ENCODE measurements around the gene PYY.
A peak's percentile ranks its signal among the peaks of the same experiment; 100 is the strongest.

The PYY gene

DNA sequence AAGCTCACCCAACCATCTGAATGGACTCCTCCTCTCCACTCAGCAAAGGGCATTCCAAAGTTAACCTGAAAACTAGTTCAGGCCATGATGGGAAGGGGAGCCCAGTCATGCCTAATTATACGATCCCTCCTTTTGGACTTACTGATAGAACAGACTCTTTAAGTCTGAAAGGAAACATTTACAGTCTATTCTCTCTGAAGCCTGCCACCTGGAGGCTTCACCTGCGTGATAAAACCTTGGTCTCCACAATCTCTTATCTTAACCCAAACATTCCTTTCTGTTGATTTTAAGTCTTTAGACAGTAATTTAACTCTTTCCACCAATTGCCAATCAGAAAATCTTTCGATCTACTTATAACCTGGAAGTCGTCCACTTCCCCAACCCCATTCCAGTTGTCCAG, 37.4 kb downstream of the PYY start:
- no peak for DNase-seq

DNA sequence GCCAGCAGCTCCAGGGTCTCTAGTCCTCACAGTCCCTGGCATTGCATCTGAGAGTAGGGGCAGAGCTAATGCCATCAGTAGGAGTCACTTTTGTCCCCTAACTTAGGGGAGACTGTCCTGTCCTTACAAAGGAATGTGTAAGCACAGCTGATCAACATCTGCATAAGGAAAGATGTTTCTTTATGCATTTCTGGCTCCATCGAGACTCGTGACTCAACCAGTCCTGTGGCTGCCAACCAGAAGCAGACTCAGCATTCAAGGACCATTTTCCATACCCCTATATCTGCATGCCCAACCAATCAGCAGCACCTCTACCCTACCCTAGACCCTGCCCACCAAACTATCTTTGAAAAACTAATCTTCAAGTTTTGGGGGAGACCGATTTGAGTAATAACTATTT, 38.2 kb downstream of the PYY start:
- no peak for DNase-seq

DNA sequence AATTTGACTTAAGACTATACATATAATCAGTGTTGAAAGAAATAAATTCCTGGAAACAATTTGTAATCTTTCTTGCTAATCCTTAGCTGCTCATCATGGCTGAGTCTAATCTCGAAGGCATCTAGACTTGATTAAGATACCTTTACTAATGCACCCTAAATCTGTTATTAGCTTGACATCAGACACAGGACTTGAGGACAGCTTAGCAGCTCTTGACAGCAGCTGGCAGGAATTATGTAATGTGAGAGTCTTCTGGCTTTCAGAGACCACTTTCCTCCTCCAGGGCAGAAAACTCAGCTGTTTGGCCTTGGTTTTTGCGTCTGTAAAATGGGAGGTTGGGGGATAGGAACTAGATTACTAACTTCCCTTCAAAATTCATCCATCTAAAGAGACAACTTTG, 39.3 kb downstream of the PYY start:
- DNase-seq: no peak

DNA sequence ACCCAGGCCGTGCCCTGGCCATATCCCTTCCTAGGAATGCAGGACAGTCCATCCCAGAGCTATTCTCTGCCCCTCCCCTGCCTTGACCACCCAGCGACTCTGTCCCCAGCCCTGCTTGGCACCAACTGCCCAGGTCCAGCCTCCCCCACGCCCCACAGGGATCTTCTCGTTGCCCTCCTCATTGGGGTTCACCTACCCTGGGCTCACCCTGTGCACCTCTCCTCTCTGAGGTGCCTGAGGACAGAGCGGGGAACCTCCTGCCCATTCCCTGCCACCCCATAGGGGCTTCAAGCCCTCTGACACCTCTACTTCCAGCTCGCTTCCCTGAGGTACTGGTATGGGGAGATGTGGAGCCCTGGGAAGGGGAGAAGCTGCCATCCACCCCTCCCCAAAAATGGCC, 40.2 kb downstream of the PYY start:
- no peak for DNase-seq

DNA sequence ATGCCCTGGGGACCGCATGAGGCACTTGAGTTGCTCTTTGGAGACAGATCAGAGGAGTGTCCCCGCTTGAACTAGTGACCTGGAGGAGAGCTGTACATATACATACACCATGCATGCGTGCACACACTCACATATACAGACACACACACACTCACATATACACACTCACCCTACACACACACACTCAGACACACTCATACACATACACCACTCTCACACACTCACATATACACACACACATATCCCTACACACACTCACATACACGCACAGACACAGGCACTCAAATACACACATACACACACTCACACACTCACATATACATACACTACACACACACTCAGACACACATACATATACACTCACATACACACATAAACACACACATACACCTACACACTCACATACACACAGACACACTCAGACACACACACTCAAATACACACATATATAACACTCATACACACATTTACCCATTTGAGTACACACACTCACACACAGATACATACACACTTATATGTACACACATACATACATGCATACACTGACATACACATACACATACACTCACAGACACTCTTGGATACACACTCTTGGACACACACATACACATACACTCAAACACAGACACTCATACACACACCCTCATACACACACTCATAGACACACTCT, 41.0 kb downstream of the PYY start:
- no peak for DNase-seq

DNA sequence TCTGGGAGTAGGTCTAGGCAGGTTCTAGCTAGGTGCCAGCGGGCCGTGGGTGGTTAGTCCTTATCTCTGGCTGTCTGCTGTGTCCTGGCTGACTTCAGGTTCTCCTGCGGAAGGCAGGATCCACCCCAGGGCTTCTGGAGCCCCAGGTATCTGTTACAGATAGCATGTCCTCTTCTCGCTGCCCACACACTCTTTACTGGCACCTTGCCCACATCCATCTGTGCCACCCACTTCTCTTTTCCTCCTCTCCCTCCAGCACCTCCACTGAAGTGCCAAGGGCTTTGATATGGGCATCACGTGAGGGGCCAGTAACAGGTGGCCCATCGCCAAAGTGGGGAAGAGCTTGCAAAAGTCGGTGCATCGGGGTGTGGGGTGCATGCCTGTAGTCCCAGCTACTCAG, 41.8 kb downstream of the PYY start:
- no peak for DNase-seq

DNA sequence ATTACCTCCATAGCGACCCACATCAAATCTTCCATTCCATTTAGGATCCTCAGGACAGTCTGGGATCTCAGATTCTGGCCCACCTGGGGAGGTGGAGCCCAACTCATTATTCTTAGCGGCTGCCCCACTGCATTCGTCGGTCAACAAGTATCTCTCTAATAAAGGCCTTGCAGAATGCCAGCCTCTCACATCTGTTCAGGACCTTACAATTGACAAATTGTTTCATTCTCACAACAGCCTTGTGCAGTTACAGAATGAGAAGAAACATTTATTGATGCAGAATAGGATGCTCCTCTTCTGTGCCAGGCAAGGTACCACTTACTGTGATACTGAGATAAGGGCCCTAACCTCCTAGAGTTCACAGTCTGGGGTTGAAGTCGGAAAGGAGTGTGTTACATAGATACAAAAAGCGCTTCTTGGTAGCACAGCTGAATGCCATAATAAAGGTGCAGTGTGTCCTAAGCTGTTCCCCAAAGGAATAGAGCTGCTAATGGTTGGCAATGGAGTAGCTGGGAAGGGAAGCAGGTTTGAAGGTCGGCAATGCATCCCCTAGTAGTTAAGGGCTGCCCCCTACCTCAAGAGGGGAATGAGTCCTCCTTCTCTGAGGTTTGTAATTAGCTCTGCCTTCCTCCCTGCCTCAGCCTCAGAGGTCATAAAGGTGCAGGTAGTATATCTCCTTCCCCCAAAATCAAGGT, 44.1 kb downstream of the PYY start:
- peak in 10 of 51 donors; percentile 5 to 54 (median 16) for DNase-seq

DNA sequence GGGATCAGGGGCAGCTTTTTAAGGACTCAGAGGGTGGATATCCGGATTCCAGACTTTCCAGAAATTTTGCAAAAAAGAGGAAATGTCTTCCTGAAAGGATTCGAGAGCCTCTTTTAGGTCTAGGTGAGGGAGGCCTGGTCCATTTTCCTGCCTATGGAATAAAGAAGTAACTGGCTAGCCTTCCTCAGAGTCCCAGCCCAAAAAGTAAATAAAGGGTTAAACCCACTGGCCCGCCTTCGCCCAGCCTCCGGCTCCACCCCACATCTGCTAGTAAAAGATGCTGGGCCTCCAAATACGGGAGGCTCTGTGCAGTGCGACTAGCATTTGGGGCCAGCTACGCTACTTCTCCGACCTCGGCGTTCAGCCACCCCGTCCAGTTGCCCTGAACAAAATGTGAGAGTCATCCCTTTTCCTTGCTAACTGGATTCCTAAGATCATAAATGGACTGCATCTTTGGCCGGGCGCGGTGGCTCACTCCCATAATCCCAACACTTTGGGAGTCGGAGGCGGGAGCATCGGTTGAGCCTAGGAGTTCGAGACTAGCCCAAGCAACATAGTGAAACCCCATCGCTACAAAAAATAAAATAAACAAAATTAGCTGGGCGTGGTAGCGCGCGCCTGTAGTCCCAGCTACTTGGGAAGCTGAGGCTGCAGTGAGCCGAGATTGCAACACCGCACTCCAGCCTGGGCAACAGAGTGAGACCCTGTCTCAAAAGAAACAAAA, 45.6 kb downstream of the PYY start:
- peak in 50 of 51 donors; percentile 21 to 94 (median 73) for DNase-seq

DNA sequence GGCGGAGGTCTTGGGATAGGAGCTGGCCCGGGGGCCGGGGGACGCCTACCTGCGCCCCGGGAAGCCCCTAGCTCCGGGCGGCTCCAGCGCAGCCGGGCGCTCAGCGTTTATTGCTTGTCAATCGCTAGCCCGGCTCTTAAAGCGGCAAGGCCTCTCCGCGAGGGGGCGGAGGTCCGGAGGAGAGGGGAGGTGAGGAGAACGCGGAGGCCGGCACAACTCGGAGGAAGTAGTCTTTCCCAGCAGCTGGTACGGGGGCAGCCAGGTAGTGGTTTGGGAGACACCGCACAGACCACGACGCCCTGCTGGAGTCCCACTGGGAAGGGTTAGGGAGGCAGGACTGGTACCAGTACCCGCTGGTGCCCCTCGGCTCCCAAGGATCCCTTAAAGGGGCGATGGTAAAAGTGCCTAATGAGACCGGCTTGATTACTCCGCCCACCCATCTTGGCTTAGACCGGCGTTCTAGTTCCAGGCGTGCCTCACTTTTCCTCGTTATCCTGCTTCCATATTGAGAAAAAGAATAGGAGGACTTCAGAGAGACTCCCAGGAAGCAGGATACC, 46.2 kb downstream of the PYY start, which contains the start of gene MPP2:
TSS of gene MPP2 (minus strand) at position 112 of the 557 bp plus-strand sequence. CDS start 3,076 bp downstream, outside the sequence.
- peak; percentile 50 to 96 (median 75) for DNase-seq

DNA sequence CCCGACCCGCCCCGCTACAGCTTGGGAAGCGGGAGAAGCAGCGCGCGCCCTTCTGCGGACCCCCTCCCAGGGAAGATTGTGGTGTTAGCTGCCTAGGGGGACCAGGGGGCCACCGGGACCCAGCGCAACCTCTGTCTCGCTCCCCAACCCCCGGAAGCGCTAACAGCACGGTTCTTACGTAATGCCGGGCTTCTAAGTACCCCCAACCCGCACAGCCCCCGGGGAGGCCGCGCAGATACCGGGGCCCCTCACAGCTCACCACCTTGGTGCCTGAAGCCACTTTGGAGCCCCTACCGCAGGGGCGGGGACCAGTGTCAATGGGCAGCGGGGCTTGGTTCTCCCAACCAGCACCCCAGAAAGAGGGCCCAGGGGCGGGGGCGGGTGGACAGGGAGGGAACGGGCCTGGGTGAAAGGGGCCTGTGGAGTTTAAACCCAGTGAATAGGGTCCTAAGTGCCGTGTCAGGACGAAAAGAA, 46.8 kb downstream of the PYY start:
- peak in 20 of 51 donors; percentile 41 to 83 (median 61) for DNase-seq

DNA sequence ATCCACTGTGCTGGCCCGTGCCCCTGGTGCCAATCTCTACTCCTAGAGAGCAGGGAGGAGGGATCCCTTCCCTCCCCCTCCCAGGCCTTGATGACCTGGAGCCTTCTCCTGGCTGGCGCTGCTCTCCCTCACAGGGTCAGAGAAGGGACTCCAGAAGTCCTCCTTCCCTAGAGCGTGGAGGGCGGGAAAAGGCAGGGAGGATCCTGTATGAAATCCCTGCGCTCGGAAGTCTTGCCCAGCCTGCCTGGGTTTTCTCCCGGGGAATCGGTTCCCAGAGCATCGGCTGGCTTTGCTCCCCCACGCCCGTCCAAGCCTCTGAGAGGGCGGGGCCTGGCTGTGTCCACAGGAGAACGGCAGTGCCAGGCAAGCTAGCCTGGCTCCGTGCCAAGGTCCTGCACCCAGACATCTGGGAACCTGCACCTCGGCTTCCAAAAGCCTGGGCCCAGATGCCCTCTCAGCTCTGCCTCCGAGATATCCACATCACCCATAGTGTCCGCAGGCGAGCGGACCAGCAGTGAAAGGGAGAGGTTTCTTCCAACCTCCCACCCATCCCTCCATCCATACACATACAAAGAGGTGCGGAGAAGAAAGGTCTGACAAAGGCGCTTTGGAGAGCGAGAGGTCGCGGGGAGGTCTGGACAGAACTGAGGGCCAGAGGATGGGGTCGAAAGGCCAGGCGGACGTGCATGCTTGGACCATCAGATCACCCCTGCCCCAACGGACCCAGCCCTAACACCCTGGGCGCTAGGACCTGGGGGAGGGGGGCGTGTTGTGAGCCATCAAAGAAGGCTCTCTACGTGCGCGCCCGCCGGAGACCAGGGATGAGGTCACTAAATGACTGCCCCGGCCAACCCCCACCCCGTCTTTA, 47.5 kb downstream of the PYY start:
- DNase-seq: peak; percentile 39 to 93 (median 83)

DNA sequence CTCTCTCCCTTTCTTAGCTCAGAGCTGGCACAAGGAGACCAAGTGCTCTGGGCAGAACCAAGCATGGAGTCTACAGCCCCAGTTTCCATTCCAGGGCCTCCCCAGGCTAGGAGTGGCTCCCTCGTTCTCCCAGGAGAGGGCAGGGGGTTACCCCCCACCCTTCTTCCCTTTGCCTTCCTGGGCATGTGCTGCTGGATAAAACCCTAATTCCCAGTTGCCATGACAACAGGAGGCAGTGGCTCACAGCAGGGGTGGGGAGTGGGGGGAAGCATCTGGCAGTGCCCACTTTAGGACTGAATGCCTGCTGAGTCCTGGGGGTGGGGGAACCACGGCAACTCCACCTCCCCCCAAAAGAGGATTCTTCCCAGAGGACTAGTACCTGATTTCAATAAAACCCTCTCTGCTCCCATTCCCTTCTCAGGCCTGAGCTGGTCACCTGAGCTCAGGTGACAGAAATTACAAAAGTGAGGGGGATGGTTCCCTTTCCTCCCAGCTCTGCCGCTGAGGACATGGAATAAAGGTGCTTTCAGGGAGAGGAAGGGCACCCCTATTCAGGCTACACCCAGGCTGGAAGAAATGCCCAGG, 48.2 kb downstream of the PYY start:
- peak in 15 of 51 donors; percentile 10 to 40 (median 26) for DNase-seq

Measured in hypothalamus (tissue), 51 donors.